ENCODE data around the gene MCRS1.
A peak's percentile ranks its signal among the peaks of the same experiment; 100 is the strongest.

The MCRS1 gene

GRCh38 chr12:49577589-49578315 is 9.8 kb upstream of the MCRS1 start:
- H3K36me3 ChIP-seq, result peaks cover 5 to 54% (median 40%) of the 10 kb centered on the region in 11 experiments; a peak in 20 of 22 replicates
- no peaks in the 10 kb centered on the region for H3K27me3 ChIP-seq
- H3K27ac ChIP-seq, result no peak overlapping the region
- TF ChIP-seq Cebpa-rat (IDR thresholded peaks at IDR 0.05), result no peak
- peaks cover 4 to 25% (median 19%) of the 10 kb centered on the region in 10 experiments; a peak in 18 of 20 replicates for H3K4me1 ChIP-seq
- no peak overlapping the region for H3K9ac ChIP-seq
- no peak overlapping the region for H3K4me2 ChIP-seq
- H3K9me3 ChIP-seq (replicated peaks in 1 of 11), result no peaks in the 10 kb centered on the region
- H3K4me3 ChIP-seq, result no peak overlapping the region
- peaks cover 0 to 60% (median 36%) of the 10 kb centered on the region in 11 experiments; a peak in 19 of 22 replicates for H4K20me1 ChIP-seq

GRCh38 chr12:49568442-49569162 is 660 bp upstream of the MCRS1 start:
- peak overlapping the region; percentile 85 to 96 (median 93) for H3K9ac ChIP-seq
- H3K4me3 ChIP-seq, result peak overlapping the region; percentile 76 to 92 (median 84)
- peak overlapping the region; percentile 67 to 100 (median 96) for H3K4me2 ChIP-seq
- no peak for TF ChIP-seq Cebpa-rat (IDR thresholded peaks at IDR 0.05)
- peaks cover 54 to 67% (median 63%) of the 10 kb centered on the region in 10 experiments for H3K4me1 ChIP-seq
- H3K9me3 ChIP-seq (replicated peaks in 1 of 11), result no peaks in the 10 kb centered on the region
- H3K27me3 ChIP-seq, result no peaks in the 10 kb centered on the region
- peaks cover 15 to 51% (median 34%) of the 10 kb centered on the region in 11 experiments for H3K36me3 ChIP-seq
- H3K27ac ChIP-seq, result peak overlapping the region in 10 of 11 experiments; percentile 86 to 97 (median 94); a peak in 20 of 22 replicates
- H4K20me1 ChIP-seq, result peaks cover 0 to 47% (median 15%) of the 10 kb centered on the region in 11 experiments; a peak in 13 of 22 replicates

GRCh38 chr12:49567302-49567610 is 686 bp downstream of the MCRS1 start:
- Histone ChIP-seq H3K27ac (peak overlapping the region; percentile 86 to 97 (median 94)), H3K4me1 (peaks cover 68 to 80% (median 77%) of the 10 kb centered on the region in 10 experiments), H3K36me3 (peaks cover 26 to 51% (median 40%) of the 10 kb centered on the region in 11 experiments), H3K9ac (peak overlapping the region; percentile 85 to 96 (median 93)), H3K27me3 (no peaks in the 10 kb centered on the region), H4K20me1 (peaks cover 0 to 48% (median 23%) of the 10 kb centered on the region in 11 experiments; a peak in 13 of 22 replicates), H3K9me3 (replicated peaks in 1 of 11) (no peaks in the 10 kb centered on the region), H3K4me3 (peak overlapping the region; percentile 76 to 92 (median 84)), H3K4me2 (peak overlapping the region; percentile 94 to 100 (median 97))
- no peak for TF ChIP-seq Cebpa-rat (IDR thresholded peaks at IDR 0.05)

- Histone ChIP-seq H3K36me3 (peaks cover 35 to 52% (median 41%) of the 10 kb centered on the region in 11 experiments), H3K9me3 (replicated peaks in 1 of 11) (no peaks in the 10 kb centered on the region), H3K4me2 (peak overlapping the region; percentile 94 to 100 (median 97)), H3K4me1 (peaks cover 75 to 87% (median 81%) of the 10 kb centered on the region in 10 experiments), H3K9ac (peak overlapping the region in 9 of 11 experiments; percentile 15 to 96 (median 92); a peak in 9 of 22 replicates), H3K27me3 (no peaks in the 10 kb centered on the region), H4K20me1 (peaks cover 0 to 47% (median 25%) of the 10 kb centered on the region in 11 experiments; a peak in 13 of 22 replicates), H3K27ac (no peak overlapping the region), H3K4me3 (peak overlapping the region in 7 of 10 experiments; percentile 76 to 92 (median 84); a peak in 9 of 20 replicates)
- TF ChIP-seq Cebpa-rat (IDR thresholded peaks at IDR 0.05), result no peak
Measured at GRCh38 chr12:49566361-49566760, 1.6 kb downstream of the MCRS1 start.

GRCh38 chr12:49565406-49566265 is 2.3 kb downstream of the MCRS1 start:
- peaks cover 0 to 54% (median 25%) of the 10 kb centered on the region in 11 experiments; a peak in 14 of 22 replicates for H4K20me1 ChIP-seq
- no peaks in the 10 kb centered on the region for H3K9me3 ChIP-seq (replicated peaks in 1 of 11)
- H3K9ac ChIP-seq, result peak overlapping the region in 9 of 11 experiments; percentile 9 to 49 (median 31); a peak in 10 of 22 replicates
- H3K36me3 ChIP-seq, result peaks cover 42 to 58% (median 48%) of the 10 kb centered on the region in 11 experiments
- H3K27me3 ChIP-seq, result no peaks in the 10 kb centered on the region
- peaks cover 74 to 85% (median 77%) of the 10 kb centered on the region in 10 experiments for H3K4me1 ChIP-seq
- H3K27ac ChIP-seq, result 0 out of 22 replicates have a peak overlapping the region, but pooled peaks of 1 of the 11 experiments have one; percentile 1
- no peak for TF ChIP-seq Cebpa-rat (IDR thresholded peaks at IDR 0.05)
- H3K4me3 ChIP-seq, result 0 out of 20 replicates have a peak overlapping the region, but pooled peaks of 1 of the 10 experiments have one; percentile 2
- H3K4me2 ChIP-seq, result peak overlapping the region; percentile 66 to 100 (median 94)

- H3K4me1 ChIP-seq, result peaks cover 67 to 80% (median 70%) of the 10 kb centered on the region in 10 experiments
- no peak for TF ChIP-seq Cebpa-rat (IDR thresholded peaks at IDR 0.05)
- H3K36me3 ChIP-seq, result peaks cover 50 to 66% (median 54%) of the 10 kb centered on the region in 11 experiments
Measured at GRCh38 chr12:49564686-49565405, 3.1 kb downstream of the MCRS1 start.

GRCh38 chr12:49563951-49564685 is 3.8 kb downstream of the MCRS1 start:
- H3K4me1 ChIP-seq, result peaks cover 59 to 73% (median 63%) of the 10 kb centered on the region in 10 experiments
- H3K36me3 ChIP-seq, result peaks cover 57 to 73% (median 62%) of the 10 kb centered on the region in 11 experiments
- H3K9me3 ChIP-seq (replicated peaks in 1 of 11), result no peaks in the 10 kb centered on the region
- H3K4me3 ChIP-seq, result no peak overlapping the region; a peak in 1 of 20 replicates
- peak overlapping the region; percentile 66 to 100 (median 94) for H3K4me2 ChIP-seq
- H3K27ac ChIP-seq, result peak overlapping the region in 3 of 11 experiments; percentile 3 to 13 (median 9); a peak in 1 of 22 replicates
- TF ChIP-seq Cebpa-rat (IDR thresholded peaks at IDR 0.05), result no peak
- H4K20me1 ChIP-seq, result peaks cover 0 to 67% (median 25%) of the 10 kb centered on the region in 11 experiments; a peak in 14 of 22 replicates
- H3K9ac ChIP-seq, result peak overlapping the region in 5 of 11 experiments; percentile 17 to 44 (median 33); a peak in 7 of 22 replicates
- H3K27me3 ChIP-seq, result no peaks in the 10 kb centered on the region

More at GRCh38 chr12:49564686-49565405, 3.1 kb downstream of the MCRS1 start:
- H3K9ac ChIP-seq, result peak overlapping the region in 9 of 11 experiments; percentile 13 to 49 (median 31); a peak in 8 of 22 replicates
- H3K4me2 ChIP-seq, result peak overlapping the region; percentile 66 to 100 (median 94)
- H3K27me3 ChIP-seq, result no peaks in the 10 kb centered on the region
- H3K27ac ChIP-seq, result peak overlapping the region in 3 of 11 experiments; percentile 3 to 13 (median 9); a peak in 1 of 22 replicates
- peak overlapping the region in 1 of 10 experiments; percentile 2; a peak in 2 of 20 replicates for H3K4me3 ChIP-seq
- no peaks in the 10 kb centered on the region for H3K9me3 ChIP-seq (replicated peaks in 1 of 11)
- peaks cover 0 to 60% (median 25%) of the 10 kb centered on the region in 11 experiments; a peak in 14 of 22 replicates for H4K20me1 ChIP-seq
